NCI-H526 (cell line): ENCODE data around the gene MAPK8IP2.

Source experiments
- DNase-seq, 2 experiments: peaks; one replicate each; lab custom pipeline; 2025; lab: John Stamatoyannopoulos, UW

MAPK8IP2 gene

DNA sequence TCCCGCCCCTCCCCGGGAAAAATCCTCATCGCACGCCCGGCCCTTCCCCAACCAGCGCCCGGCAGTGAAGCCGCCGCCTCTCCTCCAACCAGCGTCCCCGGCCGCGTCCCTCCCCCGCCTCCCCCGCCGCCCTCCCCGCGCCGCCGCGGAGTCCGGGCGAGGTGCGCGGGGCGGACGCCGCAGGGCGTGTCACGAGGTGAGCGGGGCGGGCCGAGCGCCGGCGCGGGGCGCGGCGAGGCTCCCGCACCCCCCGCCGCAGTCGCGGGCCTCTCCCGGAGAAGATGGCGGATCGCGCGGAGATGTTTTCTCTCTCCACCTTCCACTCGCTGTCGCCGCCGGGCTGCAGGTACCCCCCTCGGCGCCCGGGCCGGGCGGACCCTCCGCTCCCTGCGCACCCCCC, at the start of gene MAPK8IP2:
Gene MAPK8IP2 (plus strand): TSS at position 256 of the 400 bp plus-strand sequence. CDS start 26 bp downstream, at position 282.
- DNase-seq, result peak in 1 of 2 experiments; percentile 60

DNA sequence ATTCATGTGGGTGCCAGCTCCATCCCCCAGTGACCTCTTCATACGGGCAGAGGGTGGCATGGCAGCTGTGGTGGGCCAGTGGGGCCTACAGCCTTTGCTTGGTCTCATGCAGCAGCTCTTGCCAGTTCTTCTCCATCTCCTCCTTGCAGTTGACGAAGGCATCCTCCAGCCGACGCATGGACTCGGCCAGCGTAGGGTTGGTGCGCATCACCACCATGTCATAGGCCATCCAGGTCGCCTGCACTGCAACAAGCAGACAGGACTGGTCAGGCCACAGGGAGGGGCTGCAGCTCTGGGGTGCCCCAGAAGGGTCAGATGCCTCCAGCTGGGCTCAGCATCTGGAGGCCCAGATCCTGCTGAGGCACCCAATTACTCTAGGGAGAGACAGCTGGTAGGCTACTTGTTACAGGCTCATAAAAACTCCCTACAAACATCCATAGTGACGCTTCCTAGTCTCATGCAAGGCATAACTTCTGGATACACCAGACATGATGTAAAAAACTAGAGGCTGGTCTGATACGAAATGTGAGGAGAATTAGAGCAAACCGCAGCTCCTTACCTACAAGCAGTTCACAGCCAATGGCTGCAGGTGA, 49.3 kb upstream of the MAPK8IP2 start:
- no peak for DNase-seq

DNA sequence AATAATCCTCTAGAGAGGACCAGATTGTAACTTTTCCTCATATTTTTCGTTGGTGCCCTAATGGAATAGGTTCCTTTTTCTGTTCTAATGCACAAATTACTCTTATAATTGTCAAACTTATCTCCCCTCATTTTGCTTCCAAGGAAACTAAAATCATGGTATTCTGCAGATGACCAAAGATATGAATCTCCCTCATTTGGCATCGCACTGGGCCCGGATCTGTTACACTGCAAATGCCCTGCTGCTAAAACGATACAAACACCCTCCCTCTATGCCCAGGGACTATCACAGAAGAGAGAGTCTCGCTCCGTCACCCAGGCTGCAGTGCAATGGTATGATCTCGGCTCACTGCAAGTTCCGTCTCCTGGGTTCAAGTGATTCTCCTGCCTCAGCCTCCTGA, 47.3 kb upstream of the MAPK8IP2 start:
- no peak for DNase-seq

DNA sequence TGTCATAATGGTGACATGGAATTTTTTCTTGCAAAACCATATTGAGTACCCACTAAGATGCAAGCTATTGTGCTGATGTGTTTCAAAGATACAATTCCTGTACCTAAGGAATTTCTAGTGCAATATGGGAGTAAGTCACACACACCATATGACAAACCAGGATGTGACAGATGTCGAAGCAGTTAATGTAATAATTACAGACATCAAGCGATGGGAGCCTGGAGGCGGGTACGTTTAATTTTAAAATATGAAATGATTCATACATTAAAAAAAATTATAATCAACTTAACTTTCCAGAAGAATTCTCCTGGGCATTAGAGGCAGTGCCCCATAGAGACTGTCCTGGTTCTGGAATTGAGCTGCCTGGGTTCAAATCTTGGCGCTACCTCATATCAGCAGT, 43.9 kb upstream of the MAPK8IP2 start:
- no peak for DNase-seq

DNA sequence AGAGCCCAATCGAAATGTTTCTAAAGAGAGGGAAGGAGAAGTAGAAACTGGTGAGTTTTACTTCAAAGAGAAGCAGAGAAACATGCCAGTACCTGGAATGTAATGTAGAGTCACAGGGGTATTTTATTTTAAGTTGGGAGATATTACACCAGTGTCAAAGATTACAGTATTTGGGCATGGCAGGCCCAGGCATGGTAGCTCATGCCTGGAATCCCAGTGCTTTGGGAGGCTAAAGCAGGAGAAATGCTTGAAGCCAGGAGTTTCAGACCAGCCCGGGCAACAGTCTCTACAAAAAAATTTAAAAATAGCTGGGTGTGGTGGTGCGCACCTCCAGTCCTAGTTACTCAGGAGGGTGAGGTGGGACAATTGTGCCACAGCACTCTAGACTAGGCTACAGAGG, 40.6 kb upstream of the MAPK8IP2 start:
- no peak for DNase-seq

DNA sequence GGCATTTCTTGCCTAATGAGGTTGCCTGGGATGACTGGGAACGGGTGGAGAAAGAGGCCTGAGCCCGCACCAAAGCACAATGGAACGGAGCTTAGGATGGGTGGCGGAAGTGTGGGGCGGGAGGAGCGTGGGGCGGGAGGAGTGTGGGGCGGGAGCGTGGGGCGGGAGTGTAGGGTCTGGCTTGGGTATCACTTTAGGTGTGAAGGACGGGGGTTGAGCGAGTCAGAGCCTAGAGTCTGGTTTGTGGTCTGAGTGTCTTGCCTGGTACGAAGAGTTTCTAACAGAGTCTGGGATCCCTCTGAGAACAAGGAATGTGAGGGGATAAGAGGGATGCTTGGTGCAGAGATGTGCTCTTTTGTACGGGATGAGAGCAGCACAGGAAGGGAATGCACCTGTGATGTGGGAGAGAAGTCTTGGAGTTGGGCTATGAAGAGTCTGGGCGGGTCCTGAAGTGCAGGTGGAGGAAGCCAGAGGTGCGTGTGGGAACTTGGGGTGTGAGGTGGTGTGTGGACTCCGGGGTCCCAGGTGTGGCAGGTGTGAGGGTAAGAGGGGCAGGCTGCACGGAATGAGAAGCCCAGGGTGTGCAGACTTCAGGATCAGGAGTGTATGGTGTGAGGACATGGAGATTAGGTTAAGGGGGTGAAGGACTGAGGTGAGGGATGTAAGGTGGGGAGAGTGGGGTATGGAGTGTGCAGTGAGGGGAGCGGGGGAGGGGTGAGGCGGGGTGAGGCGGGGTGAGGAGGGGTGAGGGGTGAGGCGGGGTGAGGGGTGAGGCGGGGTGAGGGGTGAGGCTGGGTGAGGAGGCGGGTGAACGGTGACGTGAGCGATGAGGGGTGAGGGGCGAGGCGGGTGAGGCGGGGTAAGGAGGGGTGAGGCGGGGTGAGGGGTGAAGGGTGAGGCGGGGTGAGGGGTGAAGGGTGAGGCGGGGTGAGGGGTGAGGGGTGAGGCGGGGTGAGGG, 38.9 kb upstream of the MAPK8IP2 start:
- no peak for DNase-seq

DNA sequence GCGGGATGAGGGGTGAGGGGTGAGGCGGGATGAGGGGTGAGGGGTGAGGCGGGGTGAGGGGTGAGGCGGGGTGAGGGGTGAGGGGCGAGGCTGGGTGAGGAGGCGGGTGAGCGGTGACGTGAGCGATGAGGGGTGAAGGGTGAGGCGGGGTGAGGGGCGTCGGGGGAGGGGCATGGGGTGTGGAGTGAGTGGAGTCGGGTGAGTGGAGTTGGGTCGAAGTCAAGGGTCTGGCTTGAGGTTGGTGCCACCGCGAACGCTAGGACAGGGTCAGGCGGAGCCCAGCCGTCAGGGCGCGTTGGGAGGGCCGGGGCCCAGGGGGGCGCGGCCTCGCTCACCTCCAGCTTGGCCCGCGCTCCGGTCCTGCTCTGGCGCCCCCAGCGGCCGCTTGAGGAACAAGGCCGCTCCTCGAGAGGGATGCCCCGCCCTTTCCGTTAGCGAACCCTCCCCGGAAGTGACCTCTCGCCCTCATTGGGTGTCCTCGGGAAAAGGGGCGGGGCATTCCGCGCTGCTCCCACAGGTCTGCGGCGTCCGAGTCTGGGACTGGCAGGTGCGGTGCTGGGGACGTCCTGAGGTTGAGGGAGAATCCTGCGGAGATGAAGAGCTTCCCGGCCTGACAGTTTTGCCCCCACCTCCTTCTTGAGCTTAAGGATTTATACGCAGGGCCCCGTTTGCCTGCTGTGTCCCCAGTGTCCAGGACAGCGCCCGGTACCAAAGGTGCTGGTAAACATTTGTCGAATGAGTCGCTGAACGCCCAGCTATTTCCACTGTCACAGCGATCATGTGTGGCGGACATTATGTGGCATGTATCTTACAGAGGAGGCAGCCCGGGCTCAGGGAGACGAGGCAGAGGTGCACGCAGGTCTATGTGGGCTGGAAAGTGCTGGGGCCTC, 37.8 kb upstream of the MAPK8IP2 start, which contains the start of gene SYCE3:
Gene SYCE3 (minus strand): TSS at position 397 of the 890 bp plus-strand sequence. CDS start 6,514 bp downstream, outside the sequence.
- DNase-seq, result peak; percentile 87 to 97

DNA sequence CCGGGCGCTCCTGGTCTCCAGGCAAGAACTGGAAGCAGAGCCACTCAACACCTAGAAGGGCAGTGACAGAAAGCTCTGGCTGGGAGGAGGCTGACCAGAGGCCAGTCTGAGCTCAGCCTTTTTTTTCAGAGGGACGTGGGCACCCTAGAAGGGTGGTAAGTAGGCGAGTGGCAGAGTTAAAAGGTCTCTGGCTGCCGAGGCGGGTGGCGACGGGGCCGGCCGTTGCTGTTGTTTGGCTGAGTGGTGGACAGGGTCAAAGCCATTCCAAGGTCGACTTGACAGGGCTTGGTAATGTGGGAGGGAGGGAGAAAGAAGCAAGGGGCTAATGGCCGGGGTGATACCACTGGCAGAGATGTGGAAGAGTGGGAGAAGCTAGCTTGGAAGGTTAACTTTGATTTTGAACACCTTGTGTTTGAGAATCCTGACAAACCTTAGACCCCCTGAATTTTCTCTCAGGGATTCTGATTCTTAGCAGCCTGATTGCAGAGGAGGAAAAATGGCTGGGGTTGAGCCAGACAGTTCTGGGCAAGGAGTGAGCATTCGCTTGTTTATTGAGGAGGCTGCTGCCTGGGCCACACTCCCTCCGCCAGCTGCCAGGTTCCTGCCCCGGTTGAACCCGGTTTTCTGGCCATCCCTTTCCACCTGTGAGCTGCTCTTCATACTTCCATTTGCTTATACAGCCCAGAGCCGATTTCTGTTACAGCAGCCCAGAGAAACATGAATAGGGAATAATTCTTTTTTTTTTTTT, 37.0 kb upstream of the MAPK8IP2 start:
- DNase-seq, result no peak

DNA sequence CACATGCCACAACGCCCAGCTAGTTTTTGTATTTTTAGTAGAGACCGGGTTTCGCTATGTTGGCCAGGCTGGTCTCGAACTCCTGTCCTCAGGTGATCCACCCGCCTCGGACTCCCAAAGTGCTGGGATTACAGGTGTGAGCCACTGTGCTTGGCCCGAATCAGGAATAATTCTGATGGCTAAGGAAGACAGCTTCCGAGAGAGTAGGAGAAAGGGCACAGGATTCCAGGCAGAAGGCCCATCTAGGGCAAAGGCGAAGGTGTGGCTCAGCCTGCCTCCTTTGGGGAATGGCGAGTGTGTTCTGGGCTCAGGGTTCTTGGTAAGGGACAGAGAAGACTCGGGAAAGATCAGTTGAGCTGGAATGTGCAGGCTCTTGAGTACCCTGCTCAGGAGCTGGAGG, 36.3 kb upstream of the MAPK8IP2 start:
- DNase-seq, result no peak

DNA sequence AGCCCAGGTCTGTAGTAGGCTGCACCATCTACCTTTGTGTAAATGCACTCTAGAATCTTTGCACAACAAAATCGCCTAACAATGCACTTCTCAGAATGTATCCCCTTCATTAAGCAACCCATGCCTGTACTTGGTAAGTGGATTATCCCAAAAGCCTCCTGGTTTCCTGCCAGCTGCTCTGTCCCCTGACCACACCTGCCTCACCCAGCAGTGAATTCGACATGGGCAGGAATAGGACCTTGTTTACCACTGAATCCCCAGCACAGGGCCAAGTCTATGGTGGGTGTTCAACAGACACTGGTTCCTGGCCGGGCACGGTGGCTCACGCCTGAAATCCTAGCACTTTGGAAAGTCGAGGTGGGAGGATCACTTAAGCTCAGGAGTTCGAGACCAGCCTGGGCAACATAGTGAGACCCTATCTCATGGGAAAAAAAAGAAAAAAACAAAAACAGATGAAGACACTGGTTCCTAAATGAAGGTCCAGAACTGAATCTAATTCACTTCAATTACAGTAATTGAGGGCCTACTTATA, 32.8 kb upstream of the MAPK8IP2 start:
- DNase-seq, result no peak

DNA sequence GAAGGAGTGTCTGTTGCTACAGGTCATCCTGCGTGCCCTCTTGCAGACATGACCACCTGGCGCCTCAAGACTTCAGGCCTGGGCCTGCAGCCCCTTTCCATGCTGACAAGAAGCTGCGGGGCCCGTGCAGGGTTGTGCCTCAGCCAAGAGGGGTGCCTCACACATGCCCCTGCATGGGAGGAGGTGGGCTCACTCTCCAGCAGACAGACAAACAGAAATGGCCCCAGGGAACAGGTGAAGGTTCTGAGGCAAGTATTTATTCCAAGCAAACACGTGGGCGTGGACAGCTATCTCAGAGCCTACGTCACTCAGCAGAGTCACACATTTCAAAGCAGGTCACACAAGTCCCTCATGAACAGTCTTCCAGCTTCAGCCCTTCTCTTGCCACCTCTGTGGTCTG, 32.0 kb upstream of the MAPK8IP2 start:
- no peak for DNase-seq

DNA sequence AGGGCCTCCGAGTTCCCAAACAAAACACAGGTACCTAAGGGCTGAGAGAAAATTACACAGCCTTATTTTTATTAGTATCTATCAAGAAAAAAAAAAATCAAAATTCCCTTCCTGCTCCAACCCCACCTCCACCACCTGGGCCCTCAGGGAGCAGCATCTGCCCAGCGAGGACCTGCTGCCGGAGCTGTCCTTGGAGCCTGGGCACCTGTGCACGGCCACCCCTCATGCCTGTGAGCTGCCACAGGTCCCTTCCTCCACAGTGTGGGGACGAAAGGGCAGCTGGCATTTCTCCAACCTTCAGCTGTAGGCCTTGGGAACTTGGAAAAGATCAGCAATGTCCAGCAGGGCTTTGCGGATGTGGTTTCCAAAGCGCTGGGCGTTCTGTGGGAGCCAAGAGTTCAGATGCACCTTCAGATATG, 31.5 kb upstream of the MAPK8IP2 start:
- no peak for DNase-seq

DNA sequence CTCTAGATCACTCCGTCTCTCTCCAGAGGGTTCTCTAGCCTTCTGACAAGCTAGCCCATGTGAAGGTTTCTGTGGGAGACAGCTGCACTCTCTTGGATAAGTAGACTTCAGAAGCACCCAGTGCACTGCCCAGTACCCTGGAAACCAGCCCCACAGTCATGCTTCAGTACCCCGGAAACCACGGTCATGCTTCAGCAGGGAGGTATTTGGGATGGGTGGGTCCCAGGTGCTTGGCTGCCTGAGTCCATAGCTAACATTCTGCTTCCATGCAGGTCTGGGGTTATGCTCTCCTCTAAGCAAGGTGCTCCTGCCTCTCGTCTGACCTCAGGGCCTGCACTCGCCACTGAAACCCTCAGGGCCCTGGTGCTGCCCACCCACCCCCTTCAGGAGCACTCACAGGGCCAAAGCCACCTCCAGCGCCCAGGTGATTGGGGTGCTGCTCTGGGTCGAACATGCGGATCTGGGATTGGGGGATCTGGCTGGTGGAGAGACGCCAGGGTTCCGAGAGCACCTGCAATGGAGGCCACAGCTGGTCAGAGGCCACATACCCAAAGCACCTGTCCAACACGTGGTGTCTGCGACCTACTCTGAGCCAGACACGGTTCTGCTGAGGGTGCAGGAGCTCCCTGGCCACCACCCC, 30.6 kb upstream of the MAPK8IP2 start:
- peak in 1 of 2 experiments; percentile 35 for DNase-seq

DNA sequence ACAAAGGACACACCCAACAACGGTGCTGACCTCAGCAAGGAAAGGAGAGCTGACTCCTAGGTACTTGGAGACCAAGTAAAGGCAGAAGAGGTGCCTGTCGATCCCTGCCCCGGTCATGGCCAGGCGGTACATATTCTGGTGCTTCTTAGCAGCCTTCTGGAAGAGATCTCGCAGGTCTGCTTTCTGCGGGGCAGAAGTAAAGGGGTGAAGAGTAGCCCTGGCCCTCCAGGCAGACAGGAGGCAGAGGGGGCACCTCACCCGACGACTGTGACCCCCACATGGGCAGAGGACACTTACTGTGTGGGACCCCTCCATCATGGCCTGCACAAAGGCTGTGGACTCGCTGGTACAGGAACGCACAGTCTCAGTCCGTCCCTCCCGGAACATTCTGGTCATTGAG, 29.7 kb upstream of the MAPK8IP2 start:
- no peak for DNase-seq

DNA sequence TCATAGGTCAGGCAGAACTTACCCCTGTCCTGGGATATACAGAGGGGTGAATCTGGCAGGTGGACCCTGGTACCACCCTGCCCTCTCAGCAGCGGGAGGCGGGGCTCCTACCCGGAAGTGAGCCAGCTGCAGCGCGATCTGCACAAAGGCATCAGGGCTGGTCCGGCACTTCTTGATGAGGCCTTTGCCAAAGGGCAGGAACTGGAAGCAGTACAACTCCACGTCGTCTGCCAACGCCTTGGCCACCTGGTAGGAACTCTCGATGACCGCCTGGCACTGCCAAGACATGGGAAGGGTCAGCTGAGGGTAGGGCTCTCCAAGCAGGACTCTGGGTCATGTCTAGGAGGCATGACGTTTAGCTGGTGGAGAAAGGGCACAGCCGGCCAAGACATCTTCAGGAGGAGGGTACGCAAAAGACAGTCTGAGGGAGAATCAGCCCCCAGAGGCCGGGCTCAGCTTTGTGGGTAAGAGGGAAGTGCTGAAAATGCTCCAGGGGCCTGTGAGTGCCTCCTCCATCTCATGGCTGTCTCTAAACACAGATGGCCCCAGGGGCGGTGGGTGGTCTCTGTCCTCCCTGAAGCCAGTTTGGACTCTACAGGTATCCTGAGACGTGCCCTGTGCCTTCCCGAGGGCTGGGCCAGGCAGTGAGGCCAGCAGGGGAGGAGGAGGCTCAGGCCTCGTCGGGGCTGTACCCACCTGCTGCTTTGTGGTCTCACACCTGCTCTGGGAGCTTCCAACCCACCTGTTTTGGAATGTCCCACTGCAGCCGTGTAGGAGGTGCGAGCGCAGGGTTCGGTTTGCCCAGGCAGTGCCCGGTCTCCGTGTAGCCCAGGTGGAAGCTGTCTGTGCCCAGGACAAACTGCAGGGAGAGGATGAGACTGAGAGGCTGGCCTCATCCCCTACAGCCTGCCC, 29.1 kb upstream of the MAPK8IP2 start:
- DNase-seq, result no peak

DNA sequence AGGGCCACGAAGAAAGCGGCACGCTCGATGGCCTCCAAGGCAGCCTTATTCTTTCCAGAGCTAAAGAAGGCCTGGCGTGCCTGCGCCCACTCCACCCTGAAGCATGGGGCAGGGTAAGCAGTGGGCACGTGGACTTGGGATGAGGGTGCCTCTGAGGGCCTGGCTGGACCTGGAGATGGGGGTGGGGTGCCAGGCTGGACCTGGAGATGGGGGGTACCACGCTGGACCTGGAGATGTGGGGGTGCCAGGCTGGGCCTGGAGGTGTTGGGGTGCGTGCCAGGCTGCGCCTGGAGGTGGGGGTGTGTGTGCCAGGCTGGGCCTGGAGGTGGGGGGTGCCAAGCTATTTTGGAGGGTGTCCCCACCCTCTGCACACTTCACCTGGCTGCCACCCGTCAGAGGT, 27.6 kb upstream of the MAPK8IP2 start:
- DNase-seq, result no peak

DNA sequence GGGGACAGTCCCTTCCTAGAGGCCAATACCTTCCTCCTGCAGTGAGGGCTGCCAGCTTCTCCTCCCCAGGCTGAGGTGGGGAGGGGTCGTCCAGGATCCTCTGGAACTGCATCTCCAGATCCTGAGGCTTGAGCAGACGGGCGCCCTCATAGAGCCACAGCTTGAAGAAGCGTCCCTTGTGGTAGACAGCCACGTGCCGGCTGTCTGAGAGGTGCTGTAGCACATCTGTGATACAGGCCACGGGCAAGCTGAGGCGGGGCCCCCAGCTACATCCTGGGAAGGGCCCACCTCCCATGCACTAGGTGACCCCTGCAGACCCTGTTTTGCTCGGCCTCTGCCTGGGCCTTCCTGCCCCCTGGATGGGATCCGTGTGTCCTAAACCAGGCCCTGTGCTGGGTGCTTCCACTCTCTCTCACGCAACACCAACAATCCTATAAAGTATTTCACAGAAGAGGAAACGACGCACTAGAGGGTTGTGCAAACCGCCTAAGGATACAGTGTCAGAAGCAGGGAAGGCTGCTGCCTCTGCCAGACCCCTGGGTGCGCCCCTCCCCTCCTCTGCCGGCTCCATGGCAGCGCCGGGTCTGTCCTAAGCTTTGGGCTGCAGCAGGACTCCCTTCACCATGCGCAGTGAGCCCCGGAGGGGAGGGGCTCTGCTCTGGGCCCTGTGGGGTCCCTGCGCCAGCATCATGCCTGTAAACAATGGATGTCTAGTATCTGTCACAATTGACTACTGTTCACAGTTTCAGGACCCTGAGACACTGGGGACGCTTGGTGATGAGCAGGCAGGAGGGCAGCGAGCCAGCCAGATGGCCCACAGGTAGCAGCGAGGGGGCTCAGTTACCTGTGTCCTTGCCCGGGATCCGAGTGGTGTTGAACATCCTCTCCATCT, 26.9 kb upstream of the MAPK8IP2 start:
- DNase-seq, result no peak

DNA sequence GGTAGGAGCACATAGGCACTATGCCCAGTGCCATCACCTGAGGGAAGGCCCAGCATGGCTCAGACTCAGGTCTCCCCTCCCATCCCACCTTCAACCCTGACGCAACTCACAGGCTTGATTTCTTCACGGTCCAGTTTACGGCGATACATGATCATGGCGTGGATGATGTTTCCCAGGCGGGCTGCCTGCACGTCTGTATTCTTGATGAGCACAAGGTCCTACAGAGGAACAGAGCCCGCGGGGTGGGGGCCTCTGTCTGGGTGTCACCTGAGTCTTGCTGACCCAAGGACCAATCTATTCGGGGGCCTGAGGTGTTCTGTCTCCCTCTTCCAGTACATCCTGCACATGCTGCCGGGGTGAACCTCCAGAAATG, 26.2 kb upstream of the MAPK8IP2 start:
- DNase-seq, result no peak
